HG03457 (cell line): ENCODE measurements around the gene DPPA2.
"Not testable (repeated sequence)": the region's sequence is repeated elsewhere in the genome, so short reads cannot be mapped to it uniquely, and the experiment has no call there.

Source experiments
- ATAC-seq: cut with Tn5 transposase; IDR thresholded peaks from one replicate; pipeline ENCODE4 v1.9.1; 2021; ENCODE audit warnings: moderate number of reproducible peaks; ENCODE audit not compliant: unreplicated experiment

DPPA2 gene, protein sequence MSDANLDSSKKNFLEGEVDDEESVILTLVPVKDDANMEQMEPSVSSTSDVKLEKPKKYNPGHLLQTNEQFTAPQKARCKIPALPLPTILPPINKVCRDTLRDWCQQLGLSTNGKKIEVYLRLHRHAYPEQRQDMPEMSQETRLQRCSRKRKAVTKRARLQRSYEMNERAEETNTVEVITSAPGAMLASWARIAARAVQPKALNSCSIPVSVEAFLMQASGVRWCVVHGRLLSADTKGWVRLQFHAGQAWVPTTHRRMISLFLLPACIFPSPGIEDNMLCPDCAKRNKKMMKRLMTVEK

DNA sequence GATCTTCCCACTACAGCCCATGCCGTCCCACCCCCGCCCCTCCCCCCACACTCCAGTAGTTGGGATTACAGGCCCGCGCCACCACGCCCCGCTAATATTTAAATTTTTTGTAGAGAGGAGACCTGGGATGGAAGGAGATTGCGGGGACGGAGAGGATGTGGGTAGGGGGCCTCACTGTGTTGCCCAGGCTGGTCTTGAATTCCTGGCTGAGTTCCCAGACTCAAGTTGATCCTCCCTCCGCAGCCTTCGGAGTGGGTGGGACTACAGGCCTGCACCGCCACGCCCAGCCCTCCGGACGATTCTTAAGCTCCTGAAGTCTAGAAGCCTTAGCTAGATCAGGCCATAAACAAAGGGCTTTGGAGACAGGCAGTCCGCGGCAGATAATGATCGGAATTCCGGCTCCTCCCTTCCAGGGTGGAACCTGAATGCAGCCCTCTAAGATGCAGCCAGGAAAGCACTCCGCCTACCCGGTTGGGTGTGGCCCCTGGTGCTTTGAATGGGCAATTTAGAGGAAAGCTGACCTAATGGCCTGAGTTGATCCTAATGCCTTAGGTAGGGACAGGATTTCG, at the start of gene DPPA2:
Gene DPPA2, minus strand, starts transcription at position 356 of the 569 bp plus-strand sequence. CDS start 1,975 bp downstream, outside the sequence.
- ATAC-seq, result no peak

DNA sequence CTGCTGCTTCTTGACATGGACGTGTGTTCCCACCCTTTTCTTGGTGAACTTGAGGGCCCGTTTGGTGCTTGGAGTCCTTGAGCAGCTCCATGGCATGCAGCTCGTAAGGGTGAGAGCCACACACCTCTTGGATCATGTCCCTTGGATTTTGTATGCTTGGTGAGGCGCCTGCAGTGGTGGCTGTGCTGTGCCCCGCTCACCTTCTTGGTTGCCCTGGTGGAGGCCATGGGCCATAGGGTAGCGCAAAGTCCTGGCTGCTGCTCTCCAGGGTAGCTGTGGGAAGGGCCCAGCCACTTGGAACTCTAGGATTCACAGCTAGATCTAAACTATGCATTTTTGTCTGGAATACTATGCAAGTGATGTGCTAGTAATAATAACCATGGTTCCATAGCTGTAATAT, 47.8 kb upstream of the DPPA2 start:
- ATAC-seq, result no peak

GRCh38 chr3:109363634-109364033, 47.3 kb upstream of the DPPA2 start:
- ATAC-seq, result no peak

DNA sequence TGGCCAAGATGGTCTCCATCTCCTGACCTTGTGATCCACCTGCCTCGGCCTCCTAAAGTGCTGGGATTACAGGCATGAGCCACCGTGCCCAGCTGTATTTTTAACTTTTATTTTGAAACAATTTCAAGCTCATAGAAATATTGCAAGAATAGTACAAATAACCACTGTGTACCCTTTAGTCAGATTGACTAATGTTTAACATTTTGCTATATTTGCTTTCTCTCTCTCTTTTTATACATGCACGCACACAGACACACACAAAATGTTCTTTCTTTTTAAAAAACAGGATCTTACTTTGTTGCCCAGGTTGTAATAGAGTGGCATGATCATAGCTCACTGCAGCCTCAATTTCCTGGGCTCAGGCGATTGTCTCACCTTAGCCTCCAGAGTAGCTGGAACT, 46.5 kb upstream of the DPPA2 start:
- no peak for ATAC-seq

- ATAC-seq, result not testable (repeated sequence)
Observed at GRCh38 chr3:109358809-109359208, 42.5 kb upstream of the DPPA2 start.

DNA sequence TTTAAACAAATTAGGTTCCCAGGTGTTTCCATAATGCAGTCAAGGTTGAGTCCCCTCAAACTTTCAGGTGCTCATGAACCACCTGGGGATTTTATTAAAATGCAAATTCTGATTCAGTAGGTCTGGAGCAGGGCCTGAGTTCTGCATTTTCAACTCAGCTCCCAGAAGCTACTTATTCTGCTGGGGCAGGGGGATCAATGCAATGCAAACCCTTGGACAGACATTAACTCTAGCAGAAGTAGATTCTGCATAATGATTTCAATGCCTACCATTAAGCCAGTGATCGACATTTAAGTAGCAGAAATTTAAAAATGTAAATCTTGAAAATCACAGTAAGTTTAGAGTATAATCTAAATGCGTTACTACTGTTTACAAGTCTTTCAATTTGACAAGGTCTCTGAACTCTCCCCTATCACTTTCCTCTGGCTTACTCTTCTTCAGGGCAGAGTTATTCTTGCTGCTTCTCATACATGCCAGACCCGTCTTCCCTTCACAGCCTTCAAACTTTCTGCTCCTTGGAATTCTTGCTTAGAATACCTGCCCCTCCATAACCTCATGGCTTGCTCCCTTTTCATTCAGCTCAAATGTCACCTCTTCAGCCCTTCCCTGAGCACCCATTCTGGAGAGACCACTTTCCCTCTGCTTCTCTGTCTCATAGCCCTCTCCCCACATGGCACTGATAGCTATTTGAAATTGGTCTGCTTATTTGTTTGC, 40.3 kb upstream of the DPPA2 start:
- ATAC-seq, result no peak

GRCh38 chr3:109355625-109356441, 39.5 kb upstream of the DPPA2 start:
- no peak for ATAC-seq

GRCh38 chr3:109353057-109353456, 36.7 kb upstream of the DPPA2 start:
- no peak for ATAC-seq

DNA sequence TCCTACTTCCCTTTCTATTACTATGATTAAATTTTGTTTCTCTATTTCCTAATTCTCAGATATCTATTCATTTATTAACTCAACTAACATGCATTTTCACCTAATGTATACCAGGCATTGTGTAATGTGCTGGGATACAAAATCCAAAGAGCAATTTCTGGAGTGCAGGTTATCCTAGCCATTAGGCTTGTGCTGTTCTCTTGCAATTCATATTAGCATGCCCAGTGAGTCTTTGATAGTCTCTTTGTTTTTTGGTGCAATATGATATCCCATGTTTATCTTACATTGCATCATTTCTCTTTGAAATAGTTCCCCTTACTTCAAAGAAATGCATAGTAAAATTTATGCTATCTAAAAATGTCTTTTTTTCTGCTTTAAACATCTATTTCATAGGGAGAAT, 34.9 kb upstream of the DPPA2 start:
- ATAC-seq, result no peak

DNA sequence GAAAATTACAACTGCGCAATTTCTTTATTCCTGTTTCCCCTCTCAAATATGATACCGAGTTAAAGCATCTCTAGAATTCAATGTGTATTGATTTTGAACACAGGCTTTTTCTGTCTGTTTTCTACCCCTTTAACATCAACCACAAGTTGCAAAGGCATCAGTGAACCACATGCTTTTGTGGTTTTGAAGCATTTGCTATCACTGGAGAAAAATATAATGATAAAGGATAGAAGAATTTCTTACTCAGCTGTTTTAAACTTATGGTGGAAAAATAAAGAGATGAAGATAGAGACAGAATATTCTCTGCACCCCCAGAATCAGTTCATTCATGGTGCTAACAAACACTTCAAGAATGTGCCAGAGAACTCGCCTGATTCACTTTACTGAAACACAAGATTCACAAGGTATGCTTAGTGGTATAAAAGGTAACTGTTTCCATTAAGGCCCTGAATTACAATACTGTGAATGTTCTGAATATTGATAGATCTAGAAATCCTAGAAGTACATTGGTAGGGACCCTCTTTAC, 30.5 kb upstream of the DPPA2 start:
- ATAC-seq, result no peak

- ATAC-seq, result no peak
Observed at GRCh38 chr3:109346099-109346498, 29.8 kb upstream of the DPPA2 start.

GRCh38 chr3:109339714-109340648, 23.7 kb upstream of the DPPA2 start:
- ATAC-seq, result no peak

- ATAC-seq, result no peak
Observed at GRCh38 chr3:109339197-109339596, 22.9 kb upstream of the DPPA2 start.

- no peak for ATAC-seq
Observed at GRCh38 chr3:109338322-109338721, 22.0 kb upstream of the DPPA2 start.

GRCh38 chr3:109337393-109337792, 21.1 kb upstream of the DPPA2 start, which contains the start of gene DPPA4:
Gene DPPA4, minus strand, starts transcription at chr3:109337546. Its CDS starts 29 bp downstream, at chr3:109337517.
- no peak for ATAC-seq

DNA sequence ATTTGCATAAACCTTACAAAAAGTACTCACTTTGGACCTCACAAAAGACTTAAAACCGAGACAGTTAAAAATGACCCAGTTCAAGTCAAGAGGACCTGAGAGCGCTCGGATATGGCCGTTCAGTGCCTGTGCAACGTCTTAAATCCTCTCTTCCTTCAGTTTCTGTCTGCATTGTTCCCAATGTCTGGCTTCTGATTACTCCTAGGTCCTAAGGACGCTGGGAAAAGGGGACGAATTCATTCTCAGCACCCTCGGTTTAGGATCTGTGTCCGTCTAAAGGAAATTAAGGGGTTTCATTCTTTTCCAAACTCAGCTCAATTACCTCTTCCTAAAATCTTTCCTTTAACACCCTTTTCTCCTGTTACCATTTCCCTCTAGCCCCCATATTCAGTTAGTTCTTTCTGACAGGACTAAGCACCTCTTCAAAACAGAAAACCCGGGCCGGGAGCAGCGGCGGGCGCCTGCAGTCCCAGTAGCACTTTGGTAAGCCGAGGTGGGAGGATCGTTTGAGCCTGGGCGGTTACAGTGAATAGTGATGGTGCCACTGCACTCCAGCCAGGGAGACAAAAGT, 20.1 kb upstream of the DPPA2 start:
- no peak for ATAC-seq

GRCh38 chr3:109334572-109334971, 18.3 kb upstream of the DPPA2 start:
- ATAC-seq, result no peak

GRCh38 chr3:109331692-109332091, 15.4 kb upstream of the DPPA2 start:
- no peak for ATAC-seq

- ATAC-seq, result no peak
Observed at GRCh38 chr3:109330405-109330804, 14.1 kb upstream of the DPPA2 start.

DNA sequence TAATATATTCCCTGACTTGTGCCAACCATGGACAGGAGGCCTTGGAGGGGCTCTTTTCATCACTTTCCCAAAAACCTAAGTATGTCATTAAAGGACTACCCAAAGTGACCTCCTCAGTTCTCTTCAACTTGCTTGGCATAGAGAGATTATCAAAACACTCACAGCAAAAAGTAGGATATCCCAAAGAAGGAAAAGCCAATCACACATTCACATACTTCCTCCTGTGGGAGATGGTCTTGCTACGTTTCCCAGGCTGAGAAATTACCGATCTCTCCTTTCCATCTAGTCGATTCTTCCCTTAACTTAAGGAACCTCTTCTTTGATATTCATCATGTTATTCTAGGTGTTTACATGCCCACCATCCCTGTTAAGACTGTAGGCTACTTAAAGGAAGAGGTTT, 11.9 kb upstream of the DPPA2 start:
- no peak for ATAC-seq
